T-helper 9 cell (primary cell): Measurements from ENCODE around the gene IGFBP4.

Experiments
- DNase-seq: peaks from one replicate; pipeline ENCODE4 v3.0.0-alpha.2; 2020

The IGFBP4 gene

GRCh38 chr17:40472733-40473452, 29.6 kb downstream of the IGFBP4 start:
- no peak for DNase-seq

GRCh38 chr17:40473573-40474365, 30.5 kb downstream of the IGFBP4 start:
- no peak for DNase-seq

- no peak for DNase-seq
Observed at GRCh38 chr17:40474419-40475002, 31.3 kb downstream of the IGFBP4 start.

- no peak for DNase-seq
Observed at GRCh38 chr17:40475234-40475908, 32.1 kb downstream of the IGFBP4 start.

- no peak for DNase-seq
Observed at GRCh38 chr17:40477796-40478195, 34.5 kb downstream of the IGFBP4 start.

GRCh38 chr17:40478486-40478885, 35.2 kb downstream of the IGFBP4 start:
- DNase-seq: no peak

- no peak for DNase-seq
Observed at GRCh38 chr17:40479754-40480480, 36.7 kb downstream of the IGFBP4 start.

- DNase-seq: peak; percentile 66
Observed at GRCh38 chr17:40480501-40481003, 37.3 kb downstream of the IGFBP4 start.

GRCh38 chr17:40481106-40481505, 37.9 kb downstream of the IGFBP4 start:
- DNase-seq: no peak

- DNase-seq: no peak
Observed at GRCh38 chr17:40482722-40483121, 39.5 kb downstream of the IGFBP4 start.

GRCh38 chr17:40483679-40484078, 40.4 kb downstream of the IGFBP4 start:
- DNase-seq: no peak

GRCh38 chr17:40484285-40484972, 41.2 kb downstream of the IGFBP4 start:
- DNase-seq: no peak

DNA sequence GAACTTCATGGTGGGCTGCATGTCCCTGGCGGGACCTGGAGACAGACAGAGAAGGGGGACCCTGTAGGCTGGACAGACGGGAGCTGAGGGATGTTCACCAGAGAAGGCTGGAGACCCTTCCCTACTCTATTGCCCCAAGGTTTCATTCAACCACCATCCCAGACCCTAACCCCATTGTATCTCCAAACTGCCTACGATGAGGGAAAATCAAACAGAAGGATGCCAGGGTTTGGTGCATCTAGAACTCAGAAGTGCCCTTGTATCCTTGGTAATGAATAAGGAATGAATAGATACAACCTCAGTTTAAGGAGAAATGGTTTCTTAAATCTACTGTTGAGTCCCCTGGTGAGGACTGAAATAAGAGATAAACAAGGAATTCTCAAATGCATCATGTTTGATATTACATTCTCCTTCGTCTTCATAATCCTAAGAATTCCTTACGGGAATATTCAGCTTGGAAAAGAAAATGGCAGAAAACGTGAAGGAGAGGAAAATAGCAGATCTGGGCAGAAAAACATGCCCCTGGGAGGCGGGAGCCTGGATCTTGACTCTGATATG, 41.8 kb downstream of the IGFBP4 start:
- DNase-seq: no peak

DNA sequence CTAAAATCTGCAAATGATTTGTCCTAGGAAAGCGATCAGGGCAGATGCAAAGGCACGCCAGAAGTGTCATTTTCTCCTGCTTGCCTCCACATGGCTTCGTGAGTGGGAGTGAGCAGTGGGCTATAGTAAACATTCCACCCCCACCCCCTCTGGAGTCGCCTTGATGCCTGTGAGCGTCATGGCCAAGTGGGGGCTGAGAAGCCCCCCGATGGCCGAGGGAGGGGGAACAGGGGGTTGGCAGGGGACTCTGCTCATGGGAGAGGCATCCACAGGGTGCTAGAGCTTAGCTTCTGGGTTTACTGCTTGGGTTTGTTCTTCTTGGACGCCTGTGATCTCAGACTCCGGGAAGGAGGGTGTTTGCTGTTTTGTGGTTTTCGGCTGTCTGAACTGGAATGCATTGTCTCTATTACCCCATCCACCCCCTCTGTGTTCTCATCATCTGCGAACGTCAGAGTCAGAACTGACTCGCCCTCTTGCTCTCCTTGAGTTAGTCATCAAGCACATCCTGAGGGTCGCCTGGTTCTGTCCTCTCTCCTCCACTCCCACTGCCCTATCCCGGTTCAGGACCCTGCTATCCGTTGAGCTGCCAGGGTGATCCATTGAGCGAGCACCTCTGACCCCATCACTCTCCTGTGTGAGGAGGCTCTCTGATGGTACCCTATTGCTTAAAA, 42.7 kb downstream of the IGFBP4 start:
- no peak for DNase-seq

DNA sequence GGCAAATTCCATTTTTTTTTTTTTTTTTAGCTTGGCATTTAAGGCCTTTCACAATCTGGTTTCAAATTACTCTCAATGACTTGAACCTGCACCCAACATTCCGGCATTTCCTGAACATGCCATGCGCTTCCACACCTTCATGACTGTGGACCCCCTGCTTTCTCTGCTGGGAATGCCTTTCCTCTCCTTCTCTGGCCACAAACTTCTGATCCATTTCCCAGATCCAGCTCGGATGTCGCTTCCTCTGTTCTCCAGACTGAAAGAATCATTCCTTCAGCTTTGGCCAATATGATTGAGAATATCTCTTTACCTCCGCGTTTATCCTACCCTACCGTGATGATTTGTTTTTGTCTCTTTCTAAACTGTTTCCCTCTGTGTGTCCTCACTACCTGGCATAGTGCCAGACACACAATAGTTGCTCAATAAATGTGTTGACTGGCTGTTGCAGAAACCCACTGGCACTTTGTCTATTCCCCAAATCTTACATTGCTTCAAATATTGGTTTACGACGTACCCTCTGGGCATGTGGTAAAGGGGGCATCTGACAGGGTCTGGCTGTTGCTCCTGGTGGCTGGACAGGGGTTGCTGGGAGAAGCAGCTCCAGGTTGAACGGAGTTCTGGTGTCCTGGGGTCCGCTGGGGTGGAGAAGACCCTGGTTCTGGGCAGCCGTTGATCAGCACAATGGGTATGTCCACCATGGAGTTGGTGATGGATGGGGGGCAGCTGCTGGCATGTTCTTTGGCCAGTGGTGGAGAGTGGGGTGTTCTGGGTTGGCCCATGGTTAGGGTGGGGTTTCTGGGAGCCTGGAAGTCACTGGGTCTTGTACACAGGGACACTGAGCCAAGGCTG, 43.5 kb downstream of the IGFBP4 start:
- no peak for DNase-seq

- DNase-seq: no peak
Observed at GRCh38 chr17:40487371-40488020, 44.2 kb downstream of the IGFBP4 start.

GRCh38 chr17:40490289-40490853, 47.1 kb downstream of the IGFBP4 start:
- DNase-seq: no peak

DNA sequence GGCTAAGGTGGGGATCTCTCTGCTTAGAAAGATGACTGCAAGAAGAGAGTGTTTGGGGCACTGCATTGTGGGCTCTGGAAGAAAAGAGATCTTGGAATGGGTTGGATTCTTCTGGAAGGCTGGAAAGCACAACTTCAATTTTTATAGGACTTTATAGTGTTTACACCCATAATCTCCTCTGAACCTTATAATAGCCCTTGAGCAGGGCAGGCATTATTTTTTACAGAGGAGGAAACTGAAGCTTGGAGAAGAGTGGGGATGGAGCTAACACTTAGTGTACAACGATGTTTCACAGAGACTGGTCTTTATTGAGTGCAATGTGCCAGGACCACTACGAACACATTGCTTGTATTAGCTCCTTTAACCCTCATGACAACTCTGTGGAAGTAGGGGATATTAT, 47.7 kb downstream of the IGFBP4 start:
- DNase-seq: no peak

GRCh38 chr17:40491486-40491885, 48.2 kb downstream of the IGFBP4 start:
- no peak for DNase-seq
